ENCODE results near the gene SMIM3.
"Not testable (repeated sequence)": the region's sequence is repeated elsewhere in the genome, so short reads cannot be mapped to it uniquely, and the experiment has no call there.

SMIM3 gene

GRCh38 chr5:150793423-150793888 is 14.9 kb downstream of the SMIM3 start:
- not testable (repeated sequence) for DNase-seq (ENCODE audit: low read depth in 2 of 2)

- DNase-seq (ENCODE audit: low read depth in 2 of 2), result no peak
Measured at GRCh38 chr5:150794927-150795326, 16.4 kb downstream of the SMIM3 start.

GRCh38 chr5:150797384-150797783 is 18.8 kb downstream of the SMIM3 start:
- DNase-seq (ENCODE audit: low read depth in 2 of 2), result no peak

GRCh38 chr5:150801117-150801927 is 22.8 kb downstream of the SMIM3 start:
- no peak for DNase-seq (ENCODE audit: low read depth in 2 of 2)

- DNase-seq (ENCODE audit: low read depth in 2 of 2), result no peak
Measured at GRCh38 chr5:150804388-150804787, 25.8 kb downstream of the SMIM3 start.

- no peak for DNase-seq (ENCODE audit: low read depth in 2 of 2)
Measured at GRCh38 chr5:150809363-150809762, 30.8 kb downstream of the SMIM3 start.

- DNase-seq (ENCODE audit: low read depth in 2 of 2), result no peak
Measured at GRCh38 chr5:150815010-150815409, 36.5 kb downstream of the SMIM3 start.

- no peak for DNase-seq (ENCODE audit: low read depth in 2 of 2)
Measured at GRCh38 chr5:150816946-150817345, 38.4 kb downstream of the SMIM3 start.

- no peak for DNase-seq (ENCODE audit: low read depth in 2 of 2)
Measured at GRCh38 chr5:150829744-150830143, 51.2 kb downstream of the SMIM3 start.

- not testable (repeated sequence) for DNase-seq (ENCODE audit: low read depth in 2 of 2)
Measured at GRCh38 chr5:150831821-150832220, 53.3 kb downstream of the SMIM3 start.

- DNase-seq (ENCODE audit: low read depth in 2 of 2), result no peak
Measured at GRCh38 chr5:150836064-150836463, 57.5 kb downstream of the SMIM3 start.

GRCh38 chr5:150836703-150837102 is 58.1 kb downstream of the SMIM3 start:
- DNase-seq (ENCODE audit: low read depth in 2 of 2), result no peak

GRCh38 chr5:150845185-150845859 is 66.8 kb downstream of the SMIM3 start:
- DNase-seq (ENCODE audit: low read depth in 2 of 2), result not testable (repeated sequence)

- DNase-seq (ENCODE audit: low read depth in 2 of 2), result peak in 1 of 2 donors; percentile 7
Measured at GRCh38 chr5:150846308-150846653, 67.7 kb downstream of the SMIM3 start, which contains the start of gene IRGM. TSS of gene IRGM (plus strand) at chr5:150846521. CDS start at chr5:150848124, 1,603 bp downstream.

Data from stimulated activated CD8-positive, alpha-beta memory T cell treated with anti-CD3 and anti-CD28 coated beads, Interleukin-7, amount 100 ng/mL, for 4 hours (primary cell).